SIG-M5 treated with dmso at 0.1 percent for 504 hours (cell line): ENCODE results near the gene FAM83E.
"Not testable (repeated sequence)": the region's sequence is repeated elsewhere in the genome, so short reads cannot be mapped to it uniquely, and the experiment has no call there.

Source experiments
- DNase-seq: peaks from one replicate; lab custom pipeline; 2025; ENCODE audit not compliant: unreplicated experiment; lab: John Stamatoyannopoulos, UW

The FAM83E gene

GRCh38 chr19:48614436-48615230 lies at the start of gene FAM83E:
TSS of gene FAM83E (minus strand) at chr19:48615076. CDS start at chr19:48613372, 1,704 bp downstream.
- no peak for DNase-seq

GRCh38 chr19:48664476-48664875 lies 49.6 kb upstream of the FAM83E start:
- DNase-seq = no peak

- no peak for DNase-seq
Observed at GRCh38 chr19:48663667-48664066, 48.8 kb upstream of the FAM83E start.

- no peak for DNase-seq
Observed at GRCh38 chr19:48661711-48662090, 46.8 kb upstream of the FAM83E start.

- DNase-seq = peak; percentile 86
Observed at GRCh38 chr19:48660852-48661710, 46.2 kb upstream of the FAM83E start.

- DNase-seq = peak; percentile 65
Observed at GRCh38 chr19:48659768-48660167, 44.9 kb upstream of the FAM83E start.

- DNase-seq = no peak
Observed at GRCh38 chr19:48658483-48658882, 43.6 kb upstream of the FAM83E start.

GRCh38 chr19:48657828-48658227 lies 43.0 kb upstream of the FAM83E start:
- DNase-seq = not testable (repeated sequence)

- no peak for DNase-seq
Observed at GRCh38 chr19:48656840-48657474, 42.1 kb upstream of the FAM83E start.

GRCh38 chr19:48654299-48655059 lies 39.6 kb upstream of the FAM83E start:
- DNase-seq = no peak

GRCh38 chr19:48651683-48652048 lies 36.8 kb upstream of the FAM83E start:
- no peak for DNase-seq

GRCh38 chr19:48650974-48651682 lies 36.3 kb upstream of the FAM83E start:
- DNase-seq = no peak

- DNase-seq = no peak
Observed at GRCh38 chr19:48648134-48648533, 33.3 kb upstream of the FAM83E start.

GRCh38 chr19:48646722-48647216 lies 31.9 kb upstream of the FAM83E start:
- DNase-seq = no peak

GRCh38 chr19:48646001-48646721 lies 31.3 kb upstream of the FAM83E start, which contains the start of gene CA11:
TSS of gene CA11 (minus strand) at chr19:48646187. CDS start at chr19:48645632, 555 bp downstream.
- DNase-seq = peak; percentile 81

GRCh38 chr19:48645620-48646000 lies 30.7 kb upstream of the FAM83E start:
- DNase-seq = no peak

GRCh38 chr19:48644839-48645619 lies 30.2 kb upstream of the FAM83E start:
- DNase-seq = peak; percentile 49

- DNase-seq = no peak
Observed at GRCh38 chr19:48644355-48644754, 29.5 kb upstream of the FAM83E start.

- DNase-seq = no peak
Observed at GRCh38 chr19:48642862-48643261, 28.0 kb upstream of the FAM83E start.
